Thyroid gland (tissue), 4 donors: ENCODE data around the gene SLC41A1.

ENCODE experiments used
- CTCF ChIP-seq, 6 experiments: fragments of 200-600 bp in 3 of 6; fragments of 450-650 bp in 3 of 6; sonication (generic) in 3 of 6; IDR thresholded peaks; one replicate each; pipeline ENCODE4 v1.5.1; 2016 to 2019; ENCODE audit warnings: antibody characterized with exemption in 6 of 6, mild to moderate bottlenecking in 2 of 6, inconsistent platforms in 1 of 6, moderate library complexity in 1 of 6
- POLR2A ChIP-seq, 2 donors: fragments of 450-650 bp; IDR thresholded peaks; one replicate each; pipeline ENCODE4 v1.6.1; 2017; ENCODE audit warnings: antibody characterized with exemption in 2 of 2, mild to moderate bottlenecking in 2 of 2, moderate library complexity in 1 of 2

GRCh38 chr1:205775717-205776056, 37.3 kb downstream of the SLC41A1 start:
- TF ChIP-seq POLR2A (IDR thresholded peaks at IDR 0.05) (no peak), CTCF (IDR thresholded peaks at IDR 0.05) (no peak)
